ENCODE data around the gene MAPK1.
"Not testable (repeated sequence)": the region's sequence is repeated elsewhere in the genome, so short reads cannot be mapped to it uniquely, and the experiment has no call there.

DNA sequence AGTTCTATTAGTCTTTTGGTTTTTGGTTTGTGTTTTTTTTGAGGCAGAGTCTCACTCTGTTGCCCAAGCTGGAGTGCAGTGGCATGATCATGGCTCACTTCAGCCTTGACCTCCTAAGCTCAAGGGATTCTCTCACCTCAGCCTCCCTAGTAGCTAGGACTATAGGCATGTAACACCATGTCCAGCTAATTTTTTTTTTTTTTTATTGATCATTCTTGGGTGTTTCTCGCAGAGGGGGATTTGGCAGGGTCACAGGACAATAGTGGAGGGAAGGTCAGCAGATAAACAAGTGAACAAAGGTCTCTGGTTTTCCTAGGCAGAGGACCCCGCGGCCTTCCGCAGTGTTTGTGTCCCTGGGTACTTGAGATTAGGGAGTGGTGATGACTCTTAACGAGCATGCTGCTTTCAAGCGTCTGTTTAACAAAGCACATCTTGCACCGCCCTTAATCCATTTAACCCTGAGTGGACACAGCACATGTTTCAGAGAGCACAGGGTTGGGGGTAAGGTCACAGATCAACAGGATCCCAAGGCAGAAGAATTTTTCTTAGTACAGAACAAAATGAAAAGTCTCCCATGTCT lies 15.4 kb upstream of the MAPK1 start:
- TF ChIP-seq POLR2A (IDR thresholded peaks at IDR 0.05; ENCODE audit: low read depth, low read length); POLR2AphosphoS5 (IDR thresholded peaks at IDR 0.05; ENCODE audit: low read depth, low read length); TAF1 (IDR thresholded peaks at IDR 0.05; ENCODE audit: borderline replicate concordance, low read depth, low read length): not testable (repeated sequence)

All from GM12892 (cell line).